GM12865 (cell line): Measurements from ENCODE around the gene CYGB.

ENCODE experiments used
- DNase-seq: peaks from one replicate; pipeline ENCODE4 v3.0.0; 2010; ENCODE audit warnings: low read depth
- H3K4me3 ChIP-seq: 2 replicates; pipeline ENCODE4 v1.5.1; 2011; ENCODE audit warnings: mild to moderate bottlenecking, low read depth, low read length, control low read depth
- CTCF ChIP-seq: IDR thresholded peaks from 2 replicates; pipeline ENCODE4 v1.5.1; 2011; ENCODE audit warnings: low read length, control low read depth, low read depth, inconsistent platforms; ENCODE audit not compliant: insufficient read depth; ENCODE audit errors: missing control alignments

Gene CYGB

GRCh38 chr17:76500074-76500746 lies 37.3 kb downstream of the CYGB start:
- TF ChIP-seq CTCF = no peak
- DNase-seq = peak; percentile 36
- H3K4me3 ChIP-seq = peak overlapping the region; percentile 72

- peak overlapping the region; percentile 72 for H3K4me3 ChIP-seq
These were observed 38.2 kb downstream of the CYGB start for GRCh38 chr17:76499267-76499667.

GRCh38 chr17:76498876-76499251 lies 38.6 kb downstream of the CYGB start:
- no peak for TF ChIP-seq CTCF
- H3K4me3 ChIP-seq = peak overlapping the region; percentile 72
- DNase-seq = peak; percentile 89

More at GRCh38 chr17:76499267-76499667, 38.2 kb downstream of the CYGB start:
- no peak for DNase-seq
- TF ChIP-seq CTCF = no peak

- peak overlapping the region; percentile 72 for H3K4me3 ChIP-seq
- peak; percentile 61 for DNase-seq
- TF ChIP-seq CTCF = no peak
These were observed 39.3 kb downstream of the CYGB start for GRCh38 chr17:76497979-76498875.

- DNase-seq = no peak
- peak overlapping the region; percentile 72 for H3K4me3 ChIP-seq
- TF ChIP-seq CTCF = no peak
These were observed 39.9 kb downstream of the CYGB start for GRCh38 chr17:76497699-76497978.

- no peak for TF ChIP-seq CTCF
- no peak for DNase-seq
- H3K4me3 ChIP-seq = no peak overlapping the region
These were observed 41.0 kb downstream of the CYGB start for GRCh38 chr17:76496464-76496863.
